H1 (cell line): ENCODE results near the gene C6orf62. TPM values are rescaled to one million over a fixed set of nuclear protein-coding genes. Genes with fewer than 3 reads are reported as not detected.

Source experiments
- GTF2F1 ChIP-seq: IDR thresholded peaks from 2 replicates; pipeline ENCODE4 v1.6.1; 2012; ENCODE audit warnings: low read depth, low read length, improper control_type of control experiment, borderline replicate concordance
- polyA plus RNA-seq, 7 experiments: library from polyadenylated mRNA; depleted of rRNA in 3 of 7; stranded (reverse) in 5 of 7; unstranded in 2 of 7; fragments of >200 nt in 5 of 7; fragments of 200-250 nt in 2 of 7; gene quantifications; 1 replicate in 5 of 7; 2 replicates in 1 of 7; 4 replicates in 1 of 7; pipeline versions ENCODE4 v1.2.1 to v1.2.3, GENCODE V29; 2011 to 2013; ENCODE audit warnings: missing spikeins in 2 of 7, mixed read lengths in 2 of 7
- total RNA-seq: library from RNA; stranded (reverse); fragmentation: NEBNext Ultra II Directional; extraction: Animal tissue kit (Norgen Biotek cat#: 25700); gene quantifications from 2 replicates; pipeline ENCODE4 v1.2.1, GENCODE V29; 2021

The C6orf62 gene
- total and polyA plus RNA-seq, 2 of the 8 experiments (the other 6 are each of a cell fraction or from before 2014, with no cell fraction given): 25.6 to 101 TPM

DNA sequence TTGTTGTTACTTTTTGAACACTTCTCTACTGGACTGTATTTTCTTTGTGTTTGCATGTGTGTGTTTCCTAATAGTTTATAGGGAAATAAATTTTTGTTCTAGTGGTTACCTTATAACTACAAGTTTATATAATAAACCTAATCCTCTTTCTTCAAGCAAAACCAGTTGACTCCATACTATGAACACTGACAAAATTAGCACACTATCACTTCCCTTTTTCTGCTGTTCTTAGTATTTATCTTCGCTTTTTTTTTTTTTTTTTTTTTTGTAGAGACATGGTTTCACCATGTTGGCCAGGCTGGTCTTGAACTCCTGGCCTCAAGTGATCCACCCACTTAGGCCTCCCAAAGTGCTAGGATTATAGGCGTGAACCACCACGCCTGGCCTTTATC, 25.0 kb upstream of the C6orf62 start (continued):
- TF ChIP-seq GTF2F1: no peak
